GM23338 (cell line): ENCODE data around the gene RNF217. TPM values are rescaled to one million over a fixed set of nuclear protein-coding genes. Genes with fewer than 3 reads are reported as not detected.

Experiments used
- ATAC-seq: fragments of 200-7000 bp; cut with Tn5 transposase; 3 replicates; pipeline ENCODE4 v1.9.1; 2020
- DNase-seq: peaks from one replicate; pipeline ENCODE4 v3.0.0-alpha.2; 2015; ENCODE audit warnings: low spot score
- H2AFZ ChIP-seq: fragments of 200-600 bp; sonication (generic); 2 replicates; pipeline ENCODE4 v1.8.0; 2016; ENCODE audit warnings: antibody characterized with exemption, mild to moderate bottlenecking, moderate library complexity
- H3F3A ChIP-seq: fragments of 200-600 bp; sonication (generic); replicated peaks from 2 replicates; pipeline ENCODE4 v1.8.0; 2017; ENCODE audit warnings: antibody characterized with exemption, mixed run types, low read depth
- H3K27ac ChIP-seq: fragments of 200-600 bp; sonication (generic); 2 replicates; pipeline ENCODE4 v1.6.1; 2016; ENCODE audit warnings: low read depth
- H3K27me3 ChIP-seq: fragments of 200-600 bp; sonication (generic); 2 replicates; pipeline ENCODE4 v1.8.0; 2016; ENCODE audit warnings: mild to moderate bottlenecking, mixed run types, moderate library complexity; ENCODE audit not compliant: insufficient read depth
- H3K36me3 ChIP-seq: fragments of 200-600 bp; sonication (generic); 2 replicates; pipeline ENCODE4 v1.8.0; 2016; ENCODE audit warnings: mild to moderate bottlenecking; ENCODE audit not compliant: insufficient read depth
- H3K4me1 ChIP-seq: fragments of 200-600 bp; sonication (generic); 2 replicates; pipeline ENCODE4 v1.8.0; 2016; ENCODE audit warnings: mild to moderate bottlenecking, moderate library complexity; ENCODE audit not compliant: insufficient read depth
- H3K4me2 ChIP-seq: fragments of 200-600 bp; sonication (generic); 2 replicates; pipeline ENCODE4 v1.7.1; 2017; ENCODE audit warnings: mixed run types
- H3K4me3 ChIP-seq: fragments of 200-600 bp; sonication (generic); 2 replicates; pipeline ENCODE4 v1.6.1; 2016; ENCODE audit warnings: mixed run types
- H3K79me2 ChIP-seq: fragments of 200-600 bp; sonication (generic); replicated peaks from 2 replicates; pipeline ENCODE4 v1.8.0; 2017; ENCODE audit warnings: mild to moderate bottlenecking; ENCODE audit not compliant: insufficient read depth
- H3K9me2 ChIP-seq: fragments of 200-600 bp; sonication (generic); 2 replicates; pipeline ENCODE4 v1.8.0; 2017; ENCODE audit not compliant: insufficient read depth
- H4K20me1 ChIP-seq: fragments of 200-600 bp; sonication (generic); replicated peaks from 2 replicates; pipeline ENCODE4 v1.8.0; 2017; ENCODE audit warnings: mild to moderate bottlenecking; ENCODE audit not compliant: insufficient read depth
- H3K27ac Mint-ChIP-seq: 2 replicates; pipeline ENCODE4 v1.8.0; 2020; ENCODE audit warnings: inconsistent platforms, mild to moderate bottlenecking, moderate library complexity, mixed read lengths
- H3K27me3 Mint-ChIP-seq: 3 replicates; pipeline ENCODE4 v1.8.0; 2022; ENCODE audit warnings: low read depth, mild to moderate bottlenecking, moderate library complexity, mixed read lengths, inconsistent platforms; ENCODE audit not compliant: insufficient read depth, poor library complexity
- H3K36me3 Mint-ChIP-seq: 3 replicates; pipeline ENCODE4 v1.8.0; 2021; ENCODE audit warnings: low read depth, mild to moderate bottlenecking, inconsistent platforms, moderate library complexity, mixed read lengths
- H3K4me1 Mint-ChIP-seq: 3 replicates; pipeline ENCODE4 v1.8.0; 2020; ENCODE audit warnings: mild to moderate bottlenecking, inconsistent platforms, mixed read lengths
- H3K4me3 Mint-ChIP-seq: 3 replicates; pipeline ENCODE4 v1.8.0; 2021; ENCODE audit warnings: moderate library complexity, mild to moderate bottlenecking, inconsistent platforms, mixed read lengths
- H3K9me3 Mint-ChIP-seq: 3 replicates; pipeline ENCODE4 v1.8.0; 2020; ENCODE audit warnings: moderate library complexity, mild to moderate bottlenecking, inconsistent platforms, mixed read lengths
- CREB1 ChIP-seq: fragments of 250-450 bp; sonication (Bioruptor Pico); IDR thresholded peaks from 2 replicates; pipeline ENCODE4 v1.5.0; 2020; ENCODE audit warnings: low read depth, mild to moderate bottlenecking, moderate library complexity
- EZH2 ChIP-seq: fragments of 200-600 bp; sonication (generic); IDR thresholded peaks from one replicate; pipeline ENCODE4 v1.8.0; 2017; ENCODE audit warnings: antibody characterized with exemption, mild to moderate bottlenecking, low read depth; ENCODE audit not compliant: unreplicated experiment
- JUNB ChIP-seq: IDR thresholded peaks from one replicate; pipeline ENCODE4 v1.6.1; 2016; ENCODE audit warnings: antibody characterized with exemption; ENCODE audit not compliant: unreplicated experiment
- NANOG ChIP-seq: IDR thresholded peaks from 2 replicates; pipeline ENCODE4 v1.6.1; 2016; ENCODE audit warnings: antibody characterized with exemption, borderline replicate concordance
- POLR2AphosphoS5 ChIP-seq: IDR thresholded peaks from 2 replicates; pipeline ENCODE4 v1.6.1; 2016; ENCODE audit warnings: antibody characterized with exemption, low read depth
- STAT1 ChIP-seq: IDR thresholded peaks from one replicate; pipeline ENCODE4 v1.6.1; 2016; ENCODE audit warnings: antibody characterized with exemption; ENCODE audit not compliant: unreplicated experiment
- ZNF114 ChIP-seq: fragments of 250-450 bp; sonication (Bioruptor Pico); IDR thresholded peaks from 2 replicates; pipeline ENCODE4 v1.5.0; 2020; ENCODE audit warnings: mild to moderate bottlenecking, moderate library complexity
- polyA plus RNA-seq: library from polyadenylated mRNA; unstranded; fragments of >200 nt; fragmentation: Nextera tagmentation; extraction: Ambion mirVana; gene quantifications from 2 replicates; pipeline ENCODE4 v1.2.1, GENCODE V29; 2016
- total RNA-seq: library from RNA; depleted of rRNA; stranded (reverse); fragments of >200 nt; shearing (Covaris generic); gene quantifications from 2 replicates; pipeline ENCODE4 v1.2.3, GENCODE V29; 2014
- TF ChIP-seq, protein P1 (sequence below): fragments of 250-450 bp; sonication (Bioruptor Pico); IDR thresholded peaks from 2 replicates; pipeline ENCODE4 v1.5.0; 2020; ENCODE audit warnings: mild to moderate bottlenecking, moderate library complexity
- TF ChIP-seq, protein P2 (sequence below), 2 experiments: fragments of 200-600 bp in 1 of 2; sonication (generic) in 1 of 2; conservative IDR thresholded peaks; 2 replicates each; pipeline versions ENCODE4 v1.5.1 to v1.6.1; 2016 to 2017; ENCODE audit warnings: antibody characterized with exemption in 2 of 2, low read depth in 2 of 2, mild to moderate bottlenecking in 2 of 2, moderate library complexity in 1 of 2
- TF ChIP-seq, protein P3 (sequence below): IDR thresholded peaks from 2 replicates; pipeline ENCODE4 v1.6.1; 2016; ENCODE audit warnings: antibody characterized with exemption
- TF ChIP-seq, protein P4 (sequence below): IDR thresholded peaks from one replicate; pipeline ENCODE4 v1.6.1; 2018; ENCODE audit warnings: antibody characterized with exemption; ENCODE audit not compliant: unreplicated experiment

The RNF217 gene
- total and polyA plus RNA-seq, 2 experiments from 2014 or later, result 1.7 to 6.2 TPM

DNA sequence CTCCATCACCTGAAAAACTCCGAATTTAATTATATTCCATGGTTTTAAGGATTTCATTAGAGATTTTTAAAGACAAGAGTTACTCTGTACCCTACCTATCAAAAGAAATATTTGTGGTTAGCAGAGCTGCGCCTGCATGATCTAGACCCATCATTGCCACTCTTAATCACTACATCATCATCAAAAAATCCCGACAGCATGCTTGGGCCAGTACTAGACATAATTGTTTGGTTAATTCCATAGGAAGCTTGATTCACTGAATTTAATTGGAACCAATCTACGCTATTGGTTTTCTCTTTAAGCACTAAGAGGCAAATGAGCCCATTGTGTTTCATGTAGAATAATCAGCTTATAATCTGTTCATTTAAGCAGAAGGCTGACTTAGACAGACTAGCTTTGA, 33.4 kb upstream of the RNF217 start (continued):
- TF ChIP-seq, protein P1, sequence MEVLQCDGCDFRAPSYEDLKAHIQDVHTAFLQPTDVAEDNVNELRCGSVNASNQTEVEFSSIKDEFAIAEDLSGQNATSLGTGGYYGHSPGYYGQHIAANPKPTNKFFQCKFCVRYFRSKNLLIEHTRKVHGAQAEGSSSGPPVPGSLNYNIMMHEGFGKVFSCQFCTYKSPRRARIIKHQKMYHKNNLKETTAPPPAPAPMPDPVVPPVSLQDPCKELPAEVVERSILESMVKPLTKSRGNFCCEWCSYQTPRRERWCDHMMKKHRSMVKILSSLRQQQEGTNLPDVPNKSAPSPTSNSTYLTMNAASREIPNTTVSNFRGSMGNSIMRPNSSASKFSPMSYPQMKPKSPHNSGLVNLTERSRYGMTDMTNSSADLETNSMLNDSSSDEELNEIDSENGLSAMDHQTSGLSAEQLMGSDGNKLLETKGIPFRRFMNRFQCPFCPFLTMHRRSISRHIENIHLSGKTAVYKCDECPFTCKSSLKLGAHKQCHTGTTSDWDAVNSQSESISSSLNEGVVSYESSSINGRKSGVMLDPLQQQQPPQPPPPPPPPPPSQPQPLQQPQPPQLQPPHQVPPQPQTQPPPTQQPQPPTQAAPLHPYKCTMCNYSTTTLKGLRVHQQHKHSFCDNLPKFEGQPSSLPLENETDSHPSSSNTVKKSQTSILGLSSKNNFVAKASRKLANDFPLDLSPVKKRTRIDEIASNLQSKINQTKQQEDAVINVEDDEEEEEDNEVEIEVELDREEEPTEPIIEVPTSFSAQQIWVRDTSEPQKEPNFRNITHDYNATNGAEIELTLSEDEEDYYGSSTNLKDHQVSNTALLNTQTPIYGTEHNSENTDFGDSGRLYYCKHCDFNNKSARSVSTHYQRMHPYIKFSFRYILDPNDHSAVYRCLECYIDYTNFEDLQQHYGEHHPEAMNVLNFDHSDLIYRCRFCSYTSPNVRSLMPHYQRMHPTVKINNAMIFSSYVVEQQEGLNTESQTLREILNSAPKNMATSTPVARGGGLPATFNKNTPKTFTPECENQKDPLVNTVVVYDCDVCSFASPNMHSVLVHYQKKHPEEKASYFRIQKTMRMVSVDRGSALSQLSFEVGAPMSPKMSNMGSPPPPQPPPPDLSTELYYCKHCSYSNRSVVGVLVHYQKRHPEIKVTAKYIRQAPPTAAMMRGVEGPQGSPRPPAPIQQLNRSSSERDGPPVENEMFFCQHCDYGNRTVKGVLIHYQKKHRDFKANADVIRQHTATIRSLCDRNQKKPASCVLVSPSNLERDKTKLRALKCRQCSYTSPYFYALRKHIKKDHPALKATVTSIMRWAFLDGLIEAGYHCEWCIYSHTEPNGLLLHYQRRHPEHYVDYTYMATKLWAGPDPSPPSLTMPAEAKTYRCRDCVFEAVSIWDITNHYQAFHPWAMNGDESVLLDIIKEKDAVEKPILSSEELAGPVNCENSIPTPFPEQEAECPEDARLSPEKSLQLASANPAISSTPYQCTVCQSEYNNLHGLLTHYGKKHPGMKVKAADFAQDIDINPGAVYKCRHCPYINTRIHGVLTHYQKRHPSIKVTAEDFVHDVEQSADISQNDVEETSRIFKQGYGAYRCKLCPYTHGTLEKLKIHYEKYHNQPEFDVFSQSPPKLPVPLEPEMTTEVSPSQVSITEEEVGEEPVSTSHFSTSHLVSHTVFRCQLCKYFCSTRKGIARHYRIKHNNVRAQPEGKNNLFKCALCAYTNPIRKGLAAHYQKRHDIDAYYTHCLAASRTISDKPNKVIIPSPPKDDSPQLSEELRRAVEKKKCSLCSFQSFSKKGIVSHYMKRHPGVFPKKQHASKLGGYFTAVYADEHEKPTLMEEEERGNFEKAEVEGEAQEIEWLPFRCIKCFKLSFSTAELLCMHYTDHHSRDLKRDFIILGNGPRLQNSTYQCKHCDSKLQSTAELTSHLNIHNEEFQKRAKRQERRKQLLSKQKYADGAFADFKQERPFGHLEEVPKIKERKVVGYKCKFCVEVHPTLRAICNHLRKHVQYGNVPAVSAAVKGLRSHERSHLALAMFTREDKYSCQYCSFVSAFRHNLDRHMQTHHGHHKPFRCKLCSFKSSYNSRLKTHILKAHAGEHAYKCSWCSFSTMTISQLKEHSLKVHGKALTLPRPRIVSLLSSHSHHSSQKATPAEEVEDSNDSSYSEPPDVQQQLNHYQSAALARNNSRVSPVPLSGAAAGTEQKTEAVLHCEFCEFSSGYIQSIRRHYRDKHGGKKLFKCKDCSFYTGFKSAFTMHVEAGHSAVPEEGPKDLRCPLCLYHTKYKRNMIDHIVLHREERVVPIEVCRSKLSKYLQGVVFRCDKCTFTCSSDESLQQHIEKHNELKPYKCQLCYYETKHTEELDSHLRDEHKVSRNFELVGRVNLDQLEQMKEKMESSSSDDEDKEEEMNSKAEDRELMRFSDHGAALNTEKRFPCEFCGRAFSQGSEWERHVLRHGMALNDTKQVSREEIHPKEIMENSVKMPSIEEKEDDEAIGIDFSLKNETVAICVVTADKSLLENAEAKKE (CRISPR knock-in tag), result no peak
- TF ChIP-seq ZNF114 (CRISPR knock-in tag), result no peak
- TF ChIP-seq POLR2AphosphoS5, result no peak

DNA sequence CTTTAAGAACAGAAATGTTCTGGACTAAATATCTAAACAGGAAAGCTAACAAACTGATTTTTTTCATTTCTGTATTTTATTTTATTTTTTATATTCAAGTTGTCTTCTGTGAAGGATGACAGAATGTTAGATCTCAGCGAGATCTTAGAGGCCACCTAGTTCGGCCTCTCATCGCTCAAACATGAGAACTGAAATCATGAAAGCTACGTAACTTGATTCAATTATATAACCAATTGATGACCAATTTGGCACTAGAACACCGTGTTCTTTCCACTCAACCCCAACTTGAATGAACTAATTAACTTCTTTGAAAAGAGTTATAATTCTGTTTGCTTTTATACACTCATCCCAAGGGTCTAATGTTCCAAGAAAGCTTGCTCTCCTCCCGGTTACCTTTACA, 24.6 kb upstream of the RNF217 start:
- Mint-ChIP-seq H3K27me3 (no peaks in the 10 kb centered on the region), H3K27ac (no peak overlapping the region), H3K36me3 (no peaks in the 10 kb centered on the region), H3K9me3 (peaks cover 2% of the 10 kb centered on the region; the same call in 1 of the 3 replicates), H3K4me3 (no peak overlapping the region), H3K4me1 (no peaks in the 10 kb centered on the region)
- Histone ChIP-seq H4K20me1 (no peaks in the 10 kb centered on the region), H3K36me3 (no peaks in the 10 kb centered on the region), H2AFZ (no peak overlapping the region), H3K27ac (no peak overlapping the region), H3K4me1 (no peaks in the 10 kb centered on the region), H3F3A (no peaks in the 10 kb centered on the region), H3K4me3 (no peak overlapping the region), H3K9me2 (no peaks in the 10 kb centered on the region), H3K27me3 (no peaks in the 10 kb centered on the region), H3K4me2 (no peak overlapping the region), H3K79me2 (no peaks in the 10 kb centered on the region)
- no peak for ATAC-seq
- DNase-seq, result no peak
- TF ChIP-seq JUNB (no peak), EZH2 (no peak), ZNF114 (CRISPR knock-in tag) (no peak), NANOG (no peak), STAT1 (no peak), POLR2AphosphoS5 (no peak), CREB1 (CRISPR knock-in tag) (no peak)
- TF ChIP-seq, protein P2, sequence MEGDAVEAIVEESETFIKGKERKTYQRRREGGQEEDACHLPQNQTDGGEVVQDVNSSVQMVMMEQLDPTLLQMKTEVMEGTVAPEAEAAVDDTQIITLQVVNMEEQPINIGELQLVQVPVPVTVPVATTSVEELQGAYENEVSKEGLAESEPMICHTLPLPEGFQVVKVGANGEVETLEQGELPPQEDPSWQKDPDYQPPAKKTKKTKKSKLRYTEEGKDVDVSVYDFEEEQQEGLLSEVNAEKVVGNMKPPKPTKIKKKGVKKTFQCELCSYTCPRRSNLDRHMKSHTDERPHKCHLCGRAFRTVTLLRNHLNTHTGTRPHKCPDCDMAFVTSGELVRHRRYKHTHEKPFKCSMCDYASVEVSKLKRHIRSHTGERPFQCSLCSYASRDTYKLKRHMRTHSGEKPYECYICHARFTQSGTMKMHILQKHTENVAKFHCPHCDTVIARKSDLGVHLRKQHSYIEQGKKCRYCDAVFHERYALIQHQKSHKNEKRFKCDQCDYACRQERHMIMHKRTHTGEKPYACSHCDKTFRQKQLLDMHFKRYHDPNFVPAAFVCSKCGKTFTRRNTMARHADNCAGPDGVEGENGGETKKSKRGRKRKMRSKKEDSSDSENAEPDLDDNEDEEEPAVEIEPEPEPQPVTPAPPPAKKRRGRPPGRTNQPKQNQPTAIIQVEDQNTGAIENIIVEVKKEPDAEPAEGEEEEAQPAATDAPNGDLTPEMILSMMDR (conservative IDR thresholded peaks at IDR 0.05; ENCODE audit: low read depth in 2 of 2), result no peak
- TF ChIP-seq, protein P3, sequence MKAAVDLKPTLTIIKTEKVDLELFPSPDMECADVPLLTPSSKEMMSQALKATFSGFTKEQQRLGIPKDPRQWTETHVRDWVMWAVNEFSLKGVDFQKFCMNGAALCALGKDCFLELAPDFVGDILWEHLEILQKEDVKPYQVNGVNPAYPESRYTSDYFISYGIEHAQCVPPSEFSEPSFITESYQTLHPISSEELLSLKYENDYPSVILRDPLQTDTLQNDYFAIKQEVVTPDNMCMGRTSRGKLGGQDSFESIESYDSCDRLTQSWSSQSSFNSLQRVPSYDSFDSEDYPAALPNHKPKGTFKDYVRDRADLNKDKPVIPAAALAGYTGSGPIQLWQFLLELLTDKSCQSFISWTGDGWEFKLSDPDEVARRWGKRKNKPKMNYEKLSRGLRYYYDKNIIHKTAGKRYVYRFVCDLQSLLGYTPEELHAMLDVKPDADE, result no peak
- TF ChIP-seq, protein P4, sequence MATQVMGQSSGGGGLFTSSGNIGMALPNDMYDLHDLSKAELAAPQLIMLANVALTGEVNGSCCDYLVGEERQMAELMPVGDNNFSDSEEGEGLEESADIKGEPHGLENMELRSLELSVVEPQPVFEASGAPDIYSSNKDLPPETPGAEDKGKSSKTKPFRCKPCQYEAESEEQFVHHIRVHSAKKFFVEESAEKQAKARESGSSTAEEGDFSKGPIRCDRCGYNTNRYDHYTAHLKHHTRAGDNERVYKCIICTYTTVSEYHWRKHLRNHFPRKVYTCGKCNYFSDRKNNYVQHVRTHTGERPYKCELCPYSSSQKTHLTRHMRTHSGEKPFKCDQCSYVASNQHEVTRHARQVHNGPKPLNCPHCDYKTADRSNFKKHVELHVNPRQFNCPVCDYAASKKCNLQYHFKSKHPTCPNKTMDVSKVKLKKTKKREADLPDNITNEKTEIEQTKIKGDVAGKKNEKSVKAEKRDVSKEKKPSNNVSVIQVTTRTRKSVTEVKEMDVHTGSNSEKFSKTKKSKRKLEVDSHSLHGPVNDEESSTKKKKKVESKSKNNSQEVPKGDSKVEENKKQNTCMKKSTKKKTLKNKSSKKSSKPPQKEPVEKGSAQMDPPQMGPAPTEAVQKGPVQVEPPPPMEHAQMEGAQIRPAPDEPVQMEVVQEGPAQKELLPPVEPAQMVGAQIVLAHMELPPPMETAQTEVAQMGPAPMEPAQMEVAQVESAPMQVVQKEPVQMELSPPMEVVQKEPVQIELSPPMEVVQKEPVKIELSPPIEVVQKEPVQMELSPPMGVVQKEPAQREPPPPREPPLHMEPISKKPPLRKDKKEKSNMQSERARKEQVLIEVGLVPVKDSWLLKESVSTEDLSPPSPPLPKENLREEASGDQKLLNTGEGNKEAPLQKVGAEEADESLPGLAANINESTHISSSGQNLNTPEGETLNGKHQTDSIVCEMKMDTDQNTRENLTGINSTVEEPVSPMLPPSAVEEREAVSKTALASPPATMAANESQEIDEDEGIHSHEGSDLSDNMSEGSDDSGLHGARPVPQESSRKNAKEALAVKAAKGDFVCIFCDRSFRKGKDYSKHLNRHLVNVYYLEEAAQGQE, result no peak
